Amniotic stem cell (primary cell): ENCODE data around the gene KIF21A.

ENCODE experiments used
- DNase-seq: peaks from one replicate; lab custom pipeline; 2025; lab: John Stamatoyannopoulos, UW

KIF21A gene

GRCh38 chr12:39386335-39386734 lies 56.6 kb downstream of the KIF21A start:
- DNase-seq: no peak

DNA sequence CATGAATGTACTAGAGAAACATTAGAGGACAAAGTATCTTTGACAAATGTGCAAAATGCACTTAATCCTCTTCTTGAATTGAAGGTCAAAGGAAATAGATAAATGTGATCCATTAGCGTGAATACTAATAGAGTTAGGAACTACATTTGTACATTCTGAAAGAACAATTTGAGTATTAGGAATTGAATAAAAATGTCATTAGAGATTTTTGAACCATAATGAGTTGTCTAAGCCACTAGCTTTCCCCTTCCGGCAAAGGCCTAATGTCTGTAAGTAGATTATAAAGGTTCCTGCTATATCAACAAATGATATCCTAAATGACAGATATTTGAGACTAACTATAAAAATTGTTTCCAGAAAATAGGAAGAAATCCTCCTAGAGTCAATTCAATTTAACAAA lies 59.8 kb downstream of the KIF21A start:
- DNase-seq: no peak

GRCh38 chr12:39380090-39380489 lies 62.8 kb downstream of the KIF21A start:
- DNase-seq: no peak

- no peak for DNase-seq
Observed at GRCh38 chr12:39378341-39378740, 64.6 kb downstream of the KIF21A start.

- DNase-seq: no peak
Observed at GRCh38 chr12:39375206-39375808, 67.6 kb downstream of the KIF21A start.

DNA sequence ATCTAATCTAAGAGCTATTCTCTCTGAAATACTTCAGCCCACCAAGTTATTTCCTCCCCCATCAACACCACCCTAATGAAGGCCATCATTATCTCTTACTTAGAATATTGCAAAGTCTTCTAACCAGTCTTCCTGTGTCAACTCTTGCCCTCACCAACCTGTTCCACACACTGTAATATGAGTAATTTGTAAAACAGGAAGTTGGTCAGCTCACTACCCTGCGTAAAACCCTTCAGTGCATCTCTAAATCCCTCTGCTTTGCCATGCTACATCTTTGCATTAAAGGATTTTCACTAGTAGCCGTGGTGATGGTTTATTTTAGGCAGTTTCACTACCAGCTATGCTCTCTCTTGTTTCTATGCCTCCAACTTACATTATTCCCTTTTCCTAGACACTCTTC lies 70.0 kb downstream of the KIF21A start:
- no peak for DNase-seq

GRCh38 chr12:39372204-39372925 lies 70.6 kb downstream of the KIF21A start:
- no peak for DNase-seq

GRCh38 chr12:39369756-39370155 lies 73.2 kb downstream of the KIF21A start:
- DNase-seq: no peak

DNA sequence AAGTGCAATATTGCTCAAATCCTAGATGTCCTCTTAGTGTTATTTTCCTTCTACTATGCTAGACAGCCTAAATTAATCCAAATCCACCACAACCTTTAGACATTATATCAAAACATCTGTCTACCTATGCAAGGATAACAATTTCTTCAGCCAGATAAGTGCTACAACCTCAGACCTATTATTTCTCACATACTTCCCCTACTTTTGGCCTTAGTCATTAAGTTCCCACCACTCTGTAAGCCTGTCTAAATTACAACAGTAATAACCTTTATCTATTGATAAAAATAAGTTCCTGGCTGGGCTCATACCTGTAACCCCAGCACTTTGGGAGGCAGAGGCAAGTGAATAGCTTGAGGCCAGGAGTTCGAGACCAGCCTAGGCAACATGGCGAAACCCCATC lies 74.0 kb downstream of the KIF21A start:
- no peak for DNase-seq

DNA sequence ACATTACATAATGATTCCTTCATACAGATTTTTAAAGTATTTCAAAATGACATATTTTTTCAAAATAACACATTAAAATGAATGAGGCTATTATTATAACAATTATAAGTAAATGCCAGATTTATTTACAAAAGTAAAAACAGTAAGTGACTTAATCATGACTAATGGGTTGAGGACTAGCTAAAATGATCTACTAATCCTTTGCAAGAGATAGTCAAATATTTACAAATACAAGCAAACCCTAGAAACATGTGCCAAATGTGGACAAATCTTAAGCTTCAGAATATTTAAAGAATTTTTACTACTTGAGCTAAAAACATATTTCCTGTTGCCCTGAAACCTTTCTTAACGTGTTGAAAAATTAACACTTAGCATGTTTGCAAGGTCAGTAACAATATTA lies 74.8 kb downstream of the KIF21A start:
- no peak for DNase-seq

DNA sequence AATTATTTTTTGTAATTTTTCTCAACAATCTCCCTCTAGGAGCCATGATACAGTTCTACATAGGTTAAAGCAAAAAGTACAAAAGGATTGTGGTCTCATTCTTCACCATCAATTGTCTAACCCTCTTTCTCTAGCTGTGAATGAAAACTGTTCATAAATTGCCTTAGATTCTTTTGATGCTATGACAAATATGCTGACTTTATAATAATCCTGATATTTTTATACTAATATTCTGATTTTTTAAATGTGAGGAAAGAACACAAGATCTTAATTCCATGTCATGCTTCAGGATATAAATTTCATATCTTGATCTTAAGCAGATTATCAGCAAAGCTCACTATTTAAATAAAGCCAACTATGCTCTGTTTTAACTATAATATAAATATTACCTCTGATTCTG lies 75.4 kb downstream of the KIF21A start:
- no peak for DNase-seq

GRCh38 chr12:39365364-39366001 lies 77.4 kb downstream of the KIF21A start:
- no peak for DNase-seq

DNA sequence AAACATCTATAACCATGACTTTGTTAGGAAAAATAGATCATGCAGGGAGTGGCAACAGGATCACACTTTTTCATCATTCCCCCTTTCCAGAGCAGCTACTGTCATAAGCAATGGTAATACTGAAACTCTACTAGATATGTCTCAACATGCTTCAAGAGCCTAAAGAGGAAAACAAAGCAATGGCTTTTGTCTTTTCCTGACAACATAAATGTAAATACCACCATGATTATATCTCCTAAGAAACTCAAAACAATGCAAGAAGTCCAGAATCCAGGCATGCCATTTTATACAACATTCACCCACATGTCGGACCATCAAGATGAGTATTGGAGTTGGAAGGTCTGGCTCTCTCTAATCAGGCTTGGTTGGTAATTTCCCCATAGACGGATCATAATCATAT lies 78.7 kb downstream of the KIF21A start:
- DNase-seq: no peak

GRCh38 chr12:39359645-39360044 lies 83.3 kb downstream of the KIF21A start:
- DNase-seq: no peak

DNA sequence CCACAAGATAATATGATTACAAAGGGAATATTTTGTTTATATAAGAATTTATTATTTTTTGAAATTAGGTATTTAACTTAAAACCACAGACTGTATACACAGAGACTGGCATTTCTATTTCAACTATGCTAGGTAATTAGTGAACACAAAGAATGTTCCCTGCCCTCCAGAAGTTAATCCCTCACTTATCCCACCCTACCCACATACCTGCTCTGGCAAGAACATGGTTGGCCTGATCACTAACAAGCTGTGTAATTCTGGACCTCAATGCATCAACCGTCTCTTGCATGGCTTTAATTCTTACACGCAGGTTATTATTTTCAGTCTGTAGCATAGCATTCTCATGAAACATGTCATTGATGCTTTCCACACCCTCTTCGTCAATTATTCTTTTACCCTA lies 85.9 kb downstream of the KIF21A start:
- DNase-seq: no peak

DNA sequence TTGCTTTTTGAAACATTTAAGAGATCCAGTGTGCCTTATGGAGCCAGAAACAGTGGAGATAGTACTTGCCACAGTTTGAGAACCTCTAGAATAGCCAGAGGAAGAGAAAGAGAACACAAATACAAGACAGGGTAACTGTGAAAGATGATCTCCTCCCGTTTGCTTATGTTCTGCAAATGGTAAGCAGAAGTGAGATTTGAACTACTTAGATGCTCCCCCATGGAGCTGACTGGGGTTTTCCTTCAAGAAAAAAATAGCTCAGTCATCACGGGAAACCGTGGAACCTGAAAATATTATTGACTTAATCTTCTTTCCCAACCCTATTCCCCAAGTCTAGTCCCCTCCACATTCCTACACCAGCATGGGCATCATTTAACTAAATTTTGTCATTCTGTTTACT lies 87.1 kb downstream of the KIF21A start:
- no peak for DNase-seq

- DNase-seq: no peak
Observed at GRCh38 chr12:39354955-39355354, 88.0 kb downstream of the KIF21A start.

- no peak for DNase-seq
Observed at GRCh38 chr12:39352471-39353017, 90.4 kb downstream of the KIF21A start.

DNA sequence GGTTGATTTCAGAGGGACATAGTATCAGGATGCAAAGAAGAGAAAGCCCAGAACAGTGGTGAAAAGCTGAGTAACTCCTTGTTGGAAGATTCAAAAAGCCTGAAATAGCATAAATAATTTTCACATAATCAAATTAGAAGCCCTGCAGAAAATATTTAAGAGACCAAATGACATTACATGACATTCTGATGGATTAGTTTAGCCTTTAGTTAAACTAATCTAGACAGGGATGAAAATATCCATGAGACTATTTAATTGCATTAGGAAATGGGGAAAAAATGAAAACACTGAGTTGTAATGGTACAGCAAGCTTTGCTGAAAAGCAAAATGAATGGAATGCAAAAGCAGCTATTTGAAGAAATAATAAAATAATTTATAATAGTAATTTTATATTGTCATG lies 91.8 kb downstream of the KIF21A start:
- no peak for DNase-seq

GRCh38 chr12:39348941-39349626 lies 93.8 kb downstream of the KIF21A start:
- DNase-seq: no peak

DNA sequence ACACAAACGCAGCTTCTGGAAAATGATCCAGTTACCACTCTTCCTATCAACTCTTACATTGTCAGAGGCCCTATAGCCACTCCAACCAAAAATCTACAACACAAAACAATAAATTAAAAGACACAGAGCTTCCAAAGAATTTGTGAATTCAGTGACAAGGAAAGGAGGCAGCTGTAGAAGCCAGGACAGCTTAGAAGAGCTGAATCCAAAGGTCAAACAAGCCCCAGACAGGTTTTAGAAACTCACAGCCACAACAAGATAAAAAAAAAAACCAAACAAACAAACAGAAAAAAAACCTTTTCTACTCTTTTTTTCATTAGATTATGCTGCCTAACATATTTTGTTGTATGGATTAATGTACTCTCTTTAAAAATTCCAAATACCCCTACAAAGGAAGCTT lies 94.4 kb downstream of the KIF21A start:
- no peak for DNase-seq

GRCh38 chr12:39344926-39345325 lies 98.0 kb downstream of the KIF21A start:
- no peak for DNase-seq

DNA sequence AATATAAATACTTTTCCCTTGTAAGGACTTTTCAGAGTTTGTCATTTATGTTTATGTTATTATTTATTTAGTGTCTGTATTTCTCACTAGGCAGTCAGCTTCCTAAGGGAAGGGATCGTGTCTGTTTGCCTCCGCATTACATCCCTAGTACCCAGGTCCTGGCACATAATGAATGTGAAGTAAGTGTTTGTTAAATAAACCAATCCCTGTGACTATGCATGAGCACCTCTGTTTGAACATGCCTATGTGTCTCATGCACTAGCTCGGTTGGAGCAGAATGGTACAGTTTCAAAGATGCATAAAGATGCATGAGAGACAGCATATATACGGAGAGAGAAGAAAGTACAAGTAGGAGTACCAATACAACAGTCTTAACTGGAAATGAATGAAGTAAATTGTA lies 99.3 kb downstream of the KIF21A start:
- DNase-seq: no peak
